Thoracic aorta (tissue), 2 donors: ENCODE data around the gene KREMEN2. TPM values are rescaled to one million over a fixed set of nuclear protein-coding genes. Genes with fewer than 3 reads are reported as not detected.

Experiments
- ATAC-seq: fragments of 150-250 bp; one replicate; pipeline ENCODE4 v1.8.0; 2017; ENCODE audit warnings: low read depth; ENCODE audit not compliant: insufficient number of reproducible peaks, low FRiP score
- DNase-seq: peaks from one replicate; pipeline ENCODE4 v3.0.0-alpha.2; 2020; ENCODE audit warnings: low spot score
- H3K27ac ChIP-seq, 2 donors: fragments of 200-600 bp; sonication (generic); 1 replicate in 1 of 2; 2 replicates in 1 of 2; pipeline ENCODE4 v1.5.1; 2016; ENCODE audit warnings: mild to moderate bottlenecking in 2 of 2, moderate library complexity in 2 of 2
- H3K27me3 ChIP-seq: fragments of 200-600 bp; sonication (generic); replicated peaks from 2 replicates; pipeline ENCODE4 v1.6.0; 2016; ENCODE audit warnings: mild to moderate bottlenecking; ENCODE audit not compliant: insufficient read depth
- H3K36me3 ChIP-seq: fragments of 200-600 bp; sonication (generic); one replicate; pipeline ENCODE4 v1.5.1; 2016
- H3K4me1 ChIP-seq, 2 donors: fragments of 200-600 bp; sonication (generic); 1 replicate in 1 of 2; 2 replicates in 1 of 2; pipeline versions ENCODE4 v1.5.1 to v1.6.0; 2016; ENCODE audit warnings: low read depth in 2 of 2, mild to moderate bottlenecking in 1 of 2; ENCODE audit not compliant: control insufficient read depth in 1 of 2
- H3K4me3 ChIP-seq: fragments of 200-600 bp; sonication (generic); 2 replicates; pipeline ENCODE4 v1.5.1; 2016; ENCODE audit warnings: mild to moderate bottlenecking
- H3K9me3 ChIP-seq: fragments of 200-600 bp; sonication (generic); 2 replicates; pipeline ENCODE4 v1.5.1; 2016
- total RNA-seq, 2 donors: library from RNA; depleted of rRNA; stranded (reverse); fragments of >200 nt; gene quantifications; one replicate each; pipeline versions ENCODE4 v1.1.0 to v1.2.3, GENCODE V29; 2016
- TF ChIP-seq, protein P1 (sequence below): fragments of 200-600 bp; sonication (generic); IDR thresholded peaks from one replicate; pipeline ENCODE4 v1.5.1; 2019; ENCODE audit warnings: antibody characterized with exemption

Gene KREMEN2
- total RNA-seq, 2 donors from 2014 or later: not detected

DNA sequence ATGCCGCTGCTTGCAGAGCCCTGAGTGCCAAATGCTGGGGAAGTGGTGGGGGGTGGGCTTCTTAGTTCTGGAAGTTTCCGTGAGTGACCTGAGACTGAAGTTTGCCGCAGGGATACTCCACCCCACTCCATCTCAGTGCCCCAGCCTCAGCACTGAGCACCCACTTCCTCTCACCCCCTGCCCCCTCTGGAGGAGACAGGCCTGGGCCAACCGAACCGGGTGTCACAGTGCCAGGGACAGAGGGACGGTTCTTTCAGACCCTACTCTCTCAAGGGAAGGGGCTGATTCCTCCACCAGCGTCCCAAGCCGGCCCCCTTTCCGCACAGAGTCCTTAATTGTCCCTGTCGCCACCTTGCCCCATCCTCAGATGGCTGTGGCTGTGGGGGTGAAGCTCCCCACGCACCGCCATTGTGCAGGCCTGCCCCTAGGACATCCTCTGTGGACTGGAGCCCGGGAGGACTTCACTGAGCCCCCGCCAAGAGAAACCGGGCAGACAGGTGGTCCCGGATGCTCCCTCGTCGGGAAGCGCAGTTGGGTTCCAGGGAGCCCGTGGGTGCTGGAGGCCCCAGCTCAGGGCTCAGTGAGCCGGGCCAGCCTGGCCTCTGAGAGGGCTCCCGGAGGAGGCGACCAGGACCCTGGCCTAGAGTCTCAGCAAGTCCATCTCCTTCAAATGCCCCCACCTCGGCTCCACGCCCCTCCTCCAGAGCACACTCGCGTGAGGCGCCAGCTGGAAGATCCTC, 1.6 kb upstream of the KREMEN2 start:
- Histone ChIP-seq H3K9me3 (no peaks in the 10 kb centered on the region), H3K4me1 (peaks cover 23 to 31% of the 10 kb centered on the region in 2 donors), H3K36me3 (no peaks in the 10 kb centered on the region), H3K27me3 (peaks cover 33% of the 10 kb centered on the region), H3K4me3 (no peak overlapping the region), H3K27ac (no peak overlapping the region)
- TF ChIP-seq, protein P1, sequence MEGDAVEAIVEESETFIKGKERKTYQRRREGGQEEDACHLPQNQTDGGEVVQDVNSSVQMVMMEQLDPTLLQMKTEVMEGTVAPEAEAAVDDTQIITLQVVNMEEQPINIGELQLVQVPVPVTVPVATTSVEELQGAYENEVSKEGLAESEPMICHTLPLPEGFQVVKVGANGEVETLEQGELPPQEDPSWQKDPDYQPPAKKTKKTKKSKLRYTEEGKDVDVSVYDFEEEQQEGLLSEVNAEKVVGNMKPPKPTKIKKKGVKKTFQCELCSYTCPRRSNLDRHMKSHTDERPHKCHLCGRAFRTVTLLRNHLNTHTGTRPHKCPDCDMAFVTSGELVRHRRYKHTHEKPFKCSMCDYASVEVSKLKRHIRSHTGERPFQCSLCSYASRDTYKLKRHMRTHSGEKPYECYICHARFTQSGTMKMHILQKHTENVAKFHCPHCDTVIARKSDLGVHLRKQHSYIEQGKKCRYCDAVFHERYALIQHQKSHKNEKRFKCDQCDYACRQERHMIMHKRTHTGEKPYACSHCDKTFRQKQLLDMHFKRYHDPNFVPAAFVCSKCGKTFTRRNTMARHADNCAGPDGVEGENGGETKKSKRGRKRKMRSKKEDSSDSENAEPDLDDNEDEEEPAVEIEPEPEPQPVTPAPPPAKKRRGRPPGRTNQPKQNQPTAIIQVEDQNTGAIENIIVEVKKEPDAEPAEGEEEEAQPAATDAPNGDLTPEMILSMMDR: no peak
- no peak for ATAC-seq
- no peak for DNase-seq

- ATAC-seq (no peak), DNase-seq (no peak)
- H3K27me3 ChIP-seq: peaks cover 36% of the 10 kb centered on the region
- TF ChIP-seq, protein P1: no peak
- H3K36me3 ChIP-seq: no peaks in the 10 kb centered on the region
- H3K9me3 ChIP-seq: no peaks in the 10 kb centered on the region
- H3K4me1 ChIP-seq: peaks cover 23 to 33% of the 10 kb centered on the region in 2 donors
- peak overlapping the region; percentile 58 for H3K4me3 ChIP-seq
- no peak overlapping the region for H3K27ac ChIP-seq
These were observed 877 bp upstream of the KREMEN2 start for GRCh38 chr16:2963074-2963722.

DNA sequence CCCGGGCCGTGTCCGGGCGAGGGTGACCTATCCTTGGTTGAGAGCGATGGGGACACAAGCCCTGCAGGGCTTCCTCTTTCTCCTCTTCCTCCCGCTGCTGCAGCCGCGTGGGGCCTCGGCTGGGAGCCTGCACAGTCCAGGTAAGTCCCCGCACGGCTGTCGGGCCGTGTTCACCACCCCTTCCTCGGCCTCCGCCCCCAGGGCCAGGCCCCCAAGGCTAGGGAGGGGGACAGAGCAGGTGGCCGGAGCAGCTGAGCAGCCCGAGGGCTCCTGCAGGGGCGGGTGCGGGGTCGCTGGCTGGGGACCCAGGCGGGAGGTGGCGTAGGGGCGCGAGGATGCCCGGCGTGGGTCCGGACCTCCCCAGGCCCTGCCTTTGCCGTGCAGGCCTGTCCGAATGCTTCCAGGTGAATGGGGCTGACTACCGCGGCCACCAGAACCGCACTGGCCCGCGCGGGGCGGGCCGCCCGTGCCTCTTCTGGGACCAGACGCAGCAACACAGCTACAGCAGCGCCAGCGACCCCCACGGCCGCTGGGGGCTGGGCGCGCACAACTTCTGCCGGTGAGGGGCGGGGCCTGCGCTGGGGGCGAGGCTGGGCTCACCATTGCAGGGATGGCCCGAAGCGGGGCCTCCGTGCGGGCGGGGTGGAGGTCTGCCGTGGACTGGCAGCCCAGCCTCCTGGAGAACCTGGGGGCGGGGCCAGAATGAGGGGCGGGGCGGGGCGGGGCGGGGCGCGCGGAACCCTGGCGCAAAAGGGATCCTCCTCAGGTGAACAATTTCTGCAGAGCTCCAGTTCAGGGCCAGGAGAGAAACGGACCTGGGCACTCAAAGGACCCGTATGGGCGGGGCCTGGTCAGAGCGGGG, 631 bp downstream of the KREMEN2 start:
- H3K9me3 ChIP-seq: no peaks in the 10 kb centered on the region
- H3K4me1 ChIP-seq: peaks cover 29 to 44% of the 10 kb centered on the region in 2 donors
- peak overlapping the region in 1 of 2 donors; percentile 17 for H3K27ac ChIP-seq
- DNase-seq (no peak), ATAC-seq (no peak)
- peaks cover 36% of the 10 kb centered on the region for H3K27me3 ChIP-seq
- H3K4me3 ChIP-seq: peak overlapping the region; percentile 58
- TF ChIP-seq, protein P1: no peak
- H3K36me3 ChIP-seq: no peaks in the 10 kb centered on the region

DNA sequence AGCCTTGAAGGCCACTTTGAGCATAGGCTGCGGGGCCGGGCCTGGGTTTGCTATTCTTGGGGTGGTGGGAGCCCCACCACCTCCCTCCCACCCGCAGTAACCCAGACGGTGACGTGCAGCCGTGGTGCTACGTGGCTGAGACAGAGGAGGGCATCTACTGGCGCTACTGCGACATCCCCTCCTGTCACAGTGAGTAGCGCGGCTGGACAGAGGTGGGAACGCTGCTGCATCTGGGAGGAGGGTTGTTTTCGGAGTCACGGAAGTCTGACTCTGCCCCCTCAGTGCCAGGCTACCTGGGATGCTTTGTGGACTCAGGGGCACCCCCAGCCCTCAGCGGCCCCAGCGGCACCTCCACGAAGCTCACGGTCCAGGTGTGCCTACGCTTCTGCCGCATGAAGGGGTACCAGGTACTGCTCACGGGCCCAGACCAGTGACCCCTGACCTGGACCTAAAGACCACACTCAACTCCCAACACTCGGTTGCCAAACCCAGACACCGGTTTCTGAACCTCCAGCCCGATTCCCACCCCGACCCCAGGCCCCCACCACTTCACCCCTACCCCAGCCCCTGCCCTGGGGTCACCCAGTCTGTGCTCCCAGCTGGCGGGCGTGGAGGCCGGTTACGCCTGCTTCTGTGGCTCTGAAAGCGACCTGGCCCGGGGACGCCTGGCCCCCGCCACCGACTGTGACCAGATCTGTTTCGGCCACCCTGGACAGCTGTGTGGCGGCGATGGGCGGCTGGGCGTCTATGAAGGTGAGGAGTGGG, 2.1 kb downstream of the KREMEN2 start:
- Histone ChIP-seq H3K27ac (no peak overlapping the region), H3K4me1 (peaks cover 31 to 54% of the 10 kb centered on the region in 2 donors), H3K27me3 (peaks cover 36% of the 10 kb centered on the region), H3K9me3 (no peaks in the 10 kb centered on the region), H3K36me3 (no peaks in the 10 kb centered on the region), H3K4me3 (no peak overlapping the region)
- TF ChIP-seq, protein P1: no peak
- DNase-seq (no peak), ATAC-seq (no peak)
